Fibroblast of skin of right quadriceps (primary cell): ENCODE results near the gene CPEB2.
"Not testable (repeated sequence)": the region's sequence is repeated elsewhere in the genome, so short reads cannot be mapped to it uniquely, and the experiment has no call there.

Source experiments
- DNase-seq: peaks from one replicate; pipeline ENCODE4 v3.0.0-alpha.2; 2013

Gene CPEB2

DNA sequence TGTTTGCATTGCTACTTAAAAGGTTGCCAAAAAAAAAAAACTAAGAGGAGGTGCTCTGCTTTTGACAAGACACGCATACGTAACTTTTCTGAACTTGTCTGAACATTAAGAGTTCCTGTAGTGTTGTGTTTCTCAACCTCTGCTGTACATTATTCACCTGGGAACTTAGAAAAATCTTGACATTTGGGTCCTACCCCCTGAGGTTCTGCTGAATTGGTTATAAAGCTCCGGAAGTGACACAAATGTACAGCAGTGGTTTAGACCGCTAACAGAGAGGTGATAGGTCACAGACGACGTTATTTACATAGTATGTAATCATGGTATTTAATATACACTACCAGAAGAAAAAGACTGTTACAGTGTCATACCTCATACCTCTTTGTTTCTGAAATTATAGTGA lies 61.1 kb downstream of the CPEB2 start:
- no peak for DNase-seq

DNA sequence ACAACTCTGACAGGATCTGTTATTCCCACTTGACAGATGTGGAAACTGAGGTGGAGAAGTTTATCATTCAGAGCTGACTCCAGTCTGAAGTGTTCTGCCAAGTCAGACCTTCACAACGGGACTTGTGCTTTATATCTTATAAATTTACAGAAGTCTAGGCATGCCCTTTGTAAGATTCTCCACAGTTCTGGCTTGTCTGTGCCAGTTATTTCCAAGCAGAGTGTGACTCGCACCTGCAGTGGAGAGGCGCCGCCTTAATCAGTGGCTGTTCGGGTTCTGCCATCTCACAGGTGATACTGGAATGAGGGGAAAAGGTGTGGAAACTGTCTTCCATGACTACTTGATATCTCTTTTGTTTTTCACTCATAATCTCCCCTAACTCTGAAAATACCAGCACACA lies 63.2 kb downstream of the CPEB2 start:
- no peak for DNase-seq

DNA sequence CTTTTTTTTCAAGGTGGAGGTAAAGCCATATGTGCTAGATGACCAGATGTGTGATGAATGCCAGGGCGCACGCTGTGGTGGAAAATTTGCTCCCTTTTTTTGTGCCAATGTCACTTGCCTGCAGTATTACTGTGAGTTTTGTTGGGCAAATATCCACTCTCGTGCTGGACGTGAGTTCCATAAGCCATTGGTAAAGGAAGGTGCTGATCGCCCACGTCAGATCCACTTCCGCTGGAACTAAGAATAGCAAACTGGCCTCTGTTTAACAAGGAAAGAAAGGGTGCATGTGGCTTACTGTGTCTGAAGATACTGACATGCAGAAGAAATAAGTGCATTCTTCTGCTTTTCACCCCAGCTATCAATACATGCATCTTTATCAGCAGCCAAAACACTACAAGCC lies 63.9 kb downstream of the CPEB2 start:
- no peak for DNase-seq

DNA sequence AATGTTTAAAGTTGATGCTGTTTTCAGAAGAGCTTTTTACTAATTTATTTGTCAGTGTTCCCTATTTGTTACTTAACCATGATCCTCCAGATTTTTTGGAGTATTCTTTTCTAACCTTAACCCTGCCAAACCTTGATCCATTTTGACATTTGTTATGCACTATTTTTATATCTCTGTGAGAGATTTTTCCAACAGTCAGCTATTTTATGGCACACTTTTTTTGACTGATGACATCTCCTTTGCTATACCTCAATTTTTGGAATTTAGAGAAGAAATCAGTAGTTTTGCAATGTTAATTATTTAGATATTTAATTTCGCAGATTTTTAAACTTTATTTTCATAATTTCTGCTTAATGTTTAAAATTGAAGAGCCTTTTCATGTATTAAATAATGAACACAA lies 66.0 kb downstream of the CPEB2 start:
- DNase-seq, result no peak

DNA sequence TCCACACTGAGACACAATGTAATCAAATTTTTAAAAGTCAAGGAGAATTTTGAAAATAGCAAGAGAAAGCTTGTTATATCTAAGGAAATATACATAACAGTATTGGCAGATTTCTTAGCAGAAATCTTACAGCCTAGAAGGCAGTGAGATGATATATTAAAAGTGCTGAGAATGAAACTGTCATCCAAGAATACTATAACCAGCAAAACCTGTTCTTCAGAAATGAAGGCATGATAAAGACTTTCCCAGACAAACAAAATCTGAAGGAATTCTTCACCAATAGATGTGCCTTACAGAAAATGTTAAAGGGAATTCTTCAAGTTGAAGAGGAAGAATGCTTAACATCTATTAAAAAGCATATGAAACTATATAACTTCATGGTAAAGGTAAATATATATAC lies 73.6 kb downstream of the CPEB2 start:
- DNase-seq, result no peak

DNA sequence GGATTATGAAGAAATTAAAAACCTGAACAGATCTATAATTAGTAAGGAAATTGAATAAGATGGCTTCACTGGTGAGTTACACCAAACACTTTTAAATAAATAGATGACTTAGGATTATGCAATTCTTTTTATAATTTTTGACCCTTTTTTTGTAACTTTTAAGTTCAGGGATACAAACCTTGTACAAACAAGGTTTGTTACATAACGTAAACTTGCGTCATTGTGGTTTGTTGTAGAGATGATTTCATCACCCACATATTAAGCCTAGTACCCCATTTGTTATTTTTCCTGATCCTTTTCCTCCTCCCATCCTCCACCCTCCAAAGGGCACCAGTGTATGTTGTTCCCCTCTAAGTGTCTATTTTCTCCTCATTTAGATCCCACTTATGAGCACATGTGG lies 75.7 kb downstream of the CPEB2 start:
- peak; percentile 5 for DNase-seq

DNA sequence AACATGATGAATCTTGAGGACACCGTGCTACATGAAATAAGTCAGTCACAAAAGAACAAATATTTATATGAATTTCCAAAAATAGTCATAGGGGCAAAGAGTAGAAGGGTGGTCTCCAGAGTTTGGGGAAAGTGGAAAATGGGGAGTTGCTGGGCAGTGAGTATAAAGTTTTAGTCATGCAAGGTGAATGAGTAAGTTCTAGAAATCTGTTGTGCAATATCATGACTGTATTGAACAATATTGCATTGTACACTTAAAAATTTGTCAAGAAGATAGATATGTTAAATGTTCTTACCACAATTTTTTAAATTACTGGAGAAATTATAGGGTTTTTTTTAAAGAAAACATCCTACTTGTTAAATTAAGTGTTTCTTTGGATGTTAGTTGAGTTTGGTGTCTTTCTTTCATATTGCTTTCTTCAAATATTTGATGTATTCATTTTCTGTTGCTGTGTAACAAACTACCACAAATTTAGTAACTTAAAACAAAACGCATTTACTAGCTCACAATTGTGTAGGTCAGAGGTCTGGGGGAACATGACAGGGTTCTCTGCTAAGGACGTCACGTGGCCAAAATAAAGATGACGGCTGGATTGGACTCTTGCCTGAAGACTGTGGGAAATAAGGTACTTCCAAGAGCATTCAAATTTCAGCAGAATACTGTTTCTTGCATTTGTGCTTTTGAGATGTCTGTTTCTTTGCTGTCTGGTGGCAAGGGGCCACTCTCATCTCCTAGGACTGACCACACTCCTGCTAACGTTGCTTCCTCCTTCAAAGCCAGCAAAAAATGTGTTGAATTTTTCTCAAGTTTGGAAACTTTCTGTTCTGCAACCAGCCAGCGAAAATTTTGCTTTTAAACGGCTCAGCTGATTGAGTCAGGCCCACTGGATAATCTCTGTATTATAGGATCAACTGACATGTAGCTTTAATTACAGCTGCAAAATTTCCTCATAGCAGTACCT lies 76.7 kb downstream of the CPEB2 start:
- peak; percentile 5 for DNase-seq

DNA sequence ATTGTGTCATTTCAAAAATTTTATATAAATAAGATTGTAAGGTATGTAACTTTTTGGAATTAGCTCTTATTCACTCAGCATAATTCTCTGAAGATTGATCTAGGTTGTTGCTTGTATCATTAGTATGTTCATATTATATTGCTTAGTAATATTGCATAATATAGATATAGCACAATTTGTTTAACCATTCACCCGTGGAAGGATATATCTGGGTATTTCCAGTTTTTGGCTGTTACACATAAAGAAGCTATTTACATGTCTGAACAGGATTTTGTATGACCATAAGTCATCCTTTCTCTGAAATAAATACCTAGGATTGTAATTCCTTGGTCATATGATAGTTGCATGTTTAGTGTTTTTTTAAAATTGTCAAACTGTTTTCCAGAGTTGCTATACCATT lies 82.5 kb downstream of the CPEB2 start:
- DNase-seq, result no peak

DNA sequence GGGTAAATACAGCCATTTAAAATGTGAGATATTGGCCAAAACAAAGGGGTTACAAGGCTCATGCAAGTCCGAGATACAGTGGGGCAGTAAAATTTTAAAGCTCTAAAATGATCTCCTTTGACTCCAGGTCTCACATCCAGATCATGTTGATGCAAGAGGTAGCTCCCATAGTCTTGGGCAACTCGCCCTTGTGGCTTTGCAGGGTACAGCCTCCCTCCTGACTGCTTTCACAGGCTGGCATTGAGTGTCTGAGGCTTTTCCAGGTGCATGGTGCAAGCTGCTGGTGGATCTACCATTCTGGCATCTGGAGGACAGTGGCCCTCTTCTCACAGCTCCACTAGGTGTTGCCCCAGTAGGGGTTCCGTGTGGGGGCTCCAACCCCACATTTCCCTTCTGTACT lies 83.5 kb downstream of the CPEB2 start:
- DNase-seq, result not testable (repeated sequence)

DNA sequence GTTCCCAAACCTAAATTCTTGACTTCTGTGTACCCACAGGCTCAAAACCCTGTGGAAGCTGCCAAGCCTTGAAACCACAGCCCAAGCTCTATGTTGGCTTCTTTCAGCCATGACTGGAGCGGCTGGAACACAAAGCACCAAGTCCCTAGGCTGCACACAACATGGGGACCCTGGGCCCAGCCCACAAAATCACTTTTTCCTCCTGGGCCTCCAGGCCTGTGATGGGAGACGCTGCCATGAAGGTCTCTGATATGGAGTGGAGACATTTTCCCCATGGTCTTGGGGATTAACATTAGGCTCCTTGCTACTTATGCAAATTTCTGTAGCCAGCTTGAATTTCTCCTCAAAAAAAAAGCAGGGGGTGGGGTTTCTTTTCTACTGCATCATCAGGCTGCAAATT lies 84.0 kb downstream of the CPEB2 start:
- DNase-seq, result not testable (repeated sequence)

DNA sequence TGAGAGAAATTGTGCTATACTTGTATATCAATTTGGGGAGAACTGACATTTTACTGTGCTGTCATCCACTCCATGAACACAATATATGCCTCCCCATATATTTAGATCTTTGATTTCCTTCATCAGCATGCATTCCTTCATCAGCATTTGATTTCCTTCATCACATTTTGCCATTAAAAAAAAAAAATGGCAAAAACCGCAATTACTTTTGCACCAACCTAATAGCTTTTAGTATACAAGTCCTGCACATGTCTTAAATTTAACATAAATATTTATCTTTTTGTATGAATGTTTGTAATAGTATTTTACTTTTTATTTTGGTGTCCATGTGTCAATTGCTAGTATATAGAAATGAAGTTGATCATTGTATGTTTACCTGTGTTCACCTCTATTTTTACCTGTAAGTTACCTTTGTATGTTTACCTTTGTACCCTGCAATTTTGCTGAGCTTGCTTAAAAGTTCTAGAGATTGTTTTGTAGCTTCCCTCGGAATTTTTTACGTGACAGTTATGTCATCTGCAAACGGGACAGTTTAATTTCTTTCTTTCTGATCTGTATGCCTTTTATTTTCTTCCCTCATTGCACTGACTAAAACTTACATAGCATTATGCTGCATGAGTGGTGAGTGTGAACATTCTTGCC lies 86.2 kb downstream of the CPEB2 start:
- DNase-seq, result no peak

DNA sequence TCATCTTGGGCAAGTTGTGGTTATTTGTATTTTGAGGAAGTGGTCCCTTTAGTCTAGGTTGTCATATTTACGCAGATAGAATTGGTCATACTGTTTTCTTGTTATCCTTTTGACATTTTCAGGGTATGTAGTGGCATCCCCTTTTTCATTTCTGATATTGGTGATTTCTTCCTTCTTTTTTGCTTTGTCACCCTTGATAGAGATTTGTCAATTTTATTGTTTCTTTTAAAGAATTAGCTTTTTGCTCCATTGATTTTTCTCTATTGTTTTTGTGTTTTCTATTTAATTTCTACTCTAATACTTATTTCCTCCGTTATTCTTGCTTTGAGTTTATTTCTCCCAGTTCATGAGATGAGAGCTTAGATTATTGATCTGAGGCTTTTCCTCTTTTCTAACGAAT lies 87.7 kb downstream of the CPEB2 start:
- no peak for DNase-seq

DNA sequence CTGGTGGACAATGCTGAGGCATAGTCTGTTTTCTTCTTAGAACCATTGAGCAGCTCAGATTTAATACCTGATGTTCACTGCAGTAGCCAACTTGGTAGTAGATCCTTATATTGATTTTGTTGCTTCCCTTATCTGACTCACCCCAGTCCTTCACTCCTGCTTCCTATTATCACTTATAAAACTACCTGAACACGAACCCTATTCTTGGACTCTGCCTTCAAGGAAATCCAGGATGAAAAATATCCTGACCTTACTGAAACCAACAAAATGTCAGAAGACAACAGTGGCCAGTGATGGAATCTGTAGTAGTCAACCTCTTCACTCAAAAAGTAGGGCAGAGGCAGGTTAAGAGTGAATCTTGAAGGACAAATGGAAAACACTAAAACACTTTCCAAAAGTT lies 98.1 kb downstream of the CPEB2 start:
- no peak for DNase-seq

DNA sequence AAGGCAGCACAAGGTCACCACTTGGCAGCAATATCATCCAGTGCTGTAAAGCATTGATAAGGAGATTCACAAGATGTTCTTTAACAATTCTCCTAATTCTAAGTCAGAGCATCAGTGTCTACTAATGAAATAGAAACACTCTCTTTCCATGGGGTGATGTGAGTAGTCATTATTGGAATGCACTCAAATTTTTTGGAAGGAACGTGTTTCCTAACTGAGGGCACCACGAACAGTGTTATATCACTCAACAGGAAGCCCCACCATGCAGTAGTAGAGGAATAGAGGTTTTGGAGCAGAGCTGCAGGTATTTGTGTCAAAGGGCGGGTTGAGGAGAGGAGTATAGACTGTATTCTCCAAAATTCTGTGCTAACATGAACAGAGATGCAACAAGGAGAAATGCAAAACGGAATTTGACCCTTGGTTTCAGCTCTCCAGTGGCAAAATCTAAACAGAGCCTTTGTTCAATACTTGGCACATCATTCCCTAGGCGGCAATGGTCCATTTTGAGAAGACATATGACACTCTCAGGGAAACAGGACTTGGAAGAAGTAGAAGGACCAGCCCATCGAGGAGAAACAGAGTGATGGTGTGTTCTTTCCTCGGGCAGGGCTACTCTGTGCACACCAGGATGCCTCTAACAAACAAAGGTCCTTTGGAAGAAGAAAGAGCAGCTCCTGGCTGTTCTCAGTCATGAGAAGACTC lies 98.9 kb downstream of the CPEB2 start:
- DNase-seq, result peak; percentile 31

DNA sequence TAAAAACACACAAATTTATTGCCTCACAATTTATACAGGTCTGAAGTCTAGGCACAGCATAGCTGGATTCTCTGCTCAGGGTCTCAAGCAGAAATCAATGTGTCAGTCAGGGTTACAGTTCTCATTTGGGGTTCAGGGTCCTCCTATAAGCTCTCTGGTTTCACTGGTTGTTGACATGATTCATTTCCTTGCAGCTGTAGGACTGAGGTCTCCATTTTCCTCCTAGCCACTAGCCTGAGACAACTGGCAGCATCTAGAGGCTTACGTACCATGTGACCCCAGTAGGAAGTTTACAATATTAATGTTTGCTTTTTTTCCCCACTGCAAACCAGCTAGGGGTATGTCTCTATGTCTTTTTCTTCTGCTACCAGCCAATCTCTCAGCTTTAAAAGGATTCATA lies 102.5 kb downstream of the CPEB2 start:
- DNase-seq, result no peak

DNA sequence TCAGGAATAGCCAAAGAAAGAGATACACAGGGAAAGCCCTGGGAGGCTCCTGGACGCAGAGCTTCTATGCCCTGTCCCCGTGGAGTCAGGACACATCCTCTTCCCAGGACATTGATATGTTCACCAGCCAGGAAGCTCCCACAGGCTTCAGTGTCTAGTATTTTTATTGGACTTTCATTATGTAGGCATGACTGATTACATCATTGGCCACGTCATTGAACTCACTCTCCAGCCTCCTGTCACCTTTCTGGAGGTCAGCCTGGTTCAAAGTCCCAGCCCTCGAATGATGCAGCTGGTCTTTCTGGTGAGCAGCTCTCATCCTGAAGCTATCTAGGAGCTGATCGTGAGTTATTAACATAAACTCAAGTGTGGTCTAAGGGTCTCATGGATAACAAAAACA lies 104.1 kb downstream of the CPEB2 start:
- no peak for DNase-seq

DNA sequence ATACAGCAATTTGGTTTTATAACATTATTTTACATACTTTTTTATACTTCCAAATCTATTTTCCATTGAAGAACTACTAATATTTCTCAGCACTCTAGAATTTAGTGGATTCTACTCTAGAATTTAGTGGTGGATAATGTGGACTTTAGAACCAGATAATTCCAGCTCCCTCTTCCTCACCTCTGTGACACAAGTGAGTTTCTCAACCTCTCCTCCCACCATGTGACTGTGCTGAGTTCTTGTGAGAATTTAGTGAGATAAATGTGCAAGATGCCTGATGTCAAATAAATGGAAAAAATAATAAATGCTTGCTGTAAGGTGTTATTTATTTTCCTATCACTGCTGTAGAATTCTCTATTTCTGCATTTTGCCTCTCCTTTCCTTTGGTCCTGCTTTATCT lies 107.3 kb downstream of the CPEB2 start:
- DNase-seq, result no peak

DNA sequence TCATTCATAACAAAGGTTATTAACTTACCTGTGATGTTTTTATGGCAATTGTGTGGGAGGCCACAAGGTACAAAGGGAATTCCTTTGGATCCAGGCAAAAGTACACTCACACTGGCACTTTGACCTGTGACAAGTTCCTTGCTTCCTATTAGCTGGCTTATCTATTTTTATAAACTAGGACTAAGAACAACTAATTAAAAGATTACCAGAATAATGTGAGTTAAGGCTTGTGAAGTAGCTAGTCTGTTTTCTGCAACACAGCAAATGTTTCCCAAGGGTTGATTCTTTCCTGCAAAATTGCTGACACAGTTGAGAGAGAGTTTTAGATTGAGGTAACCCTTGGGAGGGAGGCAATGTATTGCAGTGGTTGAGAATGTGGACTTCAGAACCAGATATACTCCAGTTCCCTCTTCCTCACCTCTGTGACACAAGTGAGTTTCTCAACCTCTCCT lies 107.9 kb downstream of the CPEB2 start:
- no peak for DNase-seq

DNA sequence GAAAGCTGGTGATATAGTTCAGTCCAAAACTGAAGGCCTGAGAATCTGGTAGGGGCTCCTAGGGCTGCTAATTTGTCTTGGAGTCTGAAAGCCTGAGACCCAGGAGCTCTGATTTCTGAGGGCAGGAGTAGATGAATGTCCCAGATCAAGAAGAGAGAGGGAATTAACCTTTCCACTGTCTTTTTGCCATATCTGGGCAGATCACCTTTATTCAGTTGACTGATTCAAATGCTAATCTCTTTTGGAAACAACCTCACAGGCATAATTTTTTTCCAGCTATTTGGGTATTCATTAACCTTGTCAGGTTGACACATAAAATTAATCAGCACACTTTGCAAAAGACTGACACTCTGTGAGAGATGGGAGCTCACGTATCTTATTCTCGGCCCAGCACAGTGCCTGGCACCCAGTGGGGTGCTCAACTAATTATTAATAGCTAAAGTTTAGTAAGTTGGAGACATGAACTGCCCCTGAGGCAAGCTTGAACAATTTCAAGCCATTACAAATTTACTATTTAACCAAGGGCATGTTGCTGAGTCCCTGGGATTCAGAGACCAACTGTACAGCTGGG lies 114.3 kb downstream of the CPEB2 start:
- DNase-seq, result no peak

DNA sequence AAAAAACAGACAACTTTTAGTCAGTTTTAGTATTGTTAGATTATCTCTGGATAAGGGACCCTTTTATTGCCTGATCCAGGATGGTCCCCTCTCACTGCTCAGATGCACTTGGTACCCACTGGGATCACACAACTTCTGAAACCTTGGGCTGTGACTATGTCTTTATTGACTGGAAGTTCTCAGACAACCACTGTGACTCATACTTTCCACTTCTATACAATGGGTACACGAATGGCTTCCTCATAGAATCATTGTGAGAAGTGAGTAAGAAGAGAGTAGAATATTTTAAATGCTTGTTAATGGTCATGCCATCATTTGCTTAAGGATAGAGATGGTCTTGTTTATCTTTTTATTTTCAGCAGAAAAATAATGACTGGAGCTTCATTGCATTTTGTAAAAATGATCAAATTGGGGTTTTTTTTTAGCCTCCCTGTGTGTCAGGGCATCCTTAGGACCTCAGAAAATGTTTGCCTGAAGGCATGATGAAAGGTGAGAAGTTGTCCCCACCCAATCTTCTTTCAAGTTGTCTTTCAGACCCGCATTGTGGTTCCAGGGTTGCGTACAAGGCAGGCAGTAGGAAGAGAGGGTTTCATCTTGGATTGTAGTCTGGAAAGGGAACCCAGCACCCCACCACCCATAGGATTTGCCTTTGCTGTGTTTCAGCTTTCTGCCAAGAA lies 115.1 kb downstream of the CPEB2 start:
- no peak for DNase-seq

DNA sequence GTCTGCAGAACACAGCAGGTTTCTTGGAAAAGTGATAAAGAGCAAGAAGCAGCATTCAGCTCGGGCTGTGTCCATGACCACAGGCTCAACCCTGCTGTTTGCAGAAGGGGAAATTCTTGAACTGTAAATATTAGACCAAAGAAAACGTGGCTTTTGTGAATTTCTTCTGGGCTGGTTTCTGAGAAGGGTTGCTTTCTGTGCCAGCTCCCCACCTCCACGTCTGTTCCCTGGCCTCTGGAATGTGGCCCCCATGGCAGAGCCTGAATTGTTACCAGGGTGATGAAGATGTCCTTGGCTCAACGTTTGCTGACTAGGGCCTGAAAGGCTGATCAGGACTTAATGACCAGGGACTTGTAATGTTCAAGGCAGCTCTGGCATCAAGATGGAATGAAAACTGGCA lies 116.0 kb downstream of the CPEB2 start:
- DNase-seq, result no peak
